HG03457 (cell line): ENCODE measurements around the gene KIF23.

Experiments used
- ATAC-seq: cut with Tn5 transposase; IDR thresholded peaks from one replicate; pipeline ENCODE4 v1.9.1; 2021; ENCODE audit warnings: moderate number of reproducible peaks; ENCODE audit not compliant: unreplicated experiment

The KIF23 gene

DNA sequence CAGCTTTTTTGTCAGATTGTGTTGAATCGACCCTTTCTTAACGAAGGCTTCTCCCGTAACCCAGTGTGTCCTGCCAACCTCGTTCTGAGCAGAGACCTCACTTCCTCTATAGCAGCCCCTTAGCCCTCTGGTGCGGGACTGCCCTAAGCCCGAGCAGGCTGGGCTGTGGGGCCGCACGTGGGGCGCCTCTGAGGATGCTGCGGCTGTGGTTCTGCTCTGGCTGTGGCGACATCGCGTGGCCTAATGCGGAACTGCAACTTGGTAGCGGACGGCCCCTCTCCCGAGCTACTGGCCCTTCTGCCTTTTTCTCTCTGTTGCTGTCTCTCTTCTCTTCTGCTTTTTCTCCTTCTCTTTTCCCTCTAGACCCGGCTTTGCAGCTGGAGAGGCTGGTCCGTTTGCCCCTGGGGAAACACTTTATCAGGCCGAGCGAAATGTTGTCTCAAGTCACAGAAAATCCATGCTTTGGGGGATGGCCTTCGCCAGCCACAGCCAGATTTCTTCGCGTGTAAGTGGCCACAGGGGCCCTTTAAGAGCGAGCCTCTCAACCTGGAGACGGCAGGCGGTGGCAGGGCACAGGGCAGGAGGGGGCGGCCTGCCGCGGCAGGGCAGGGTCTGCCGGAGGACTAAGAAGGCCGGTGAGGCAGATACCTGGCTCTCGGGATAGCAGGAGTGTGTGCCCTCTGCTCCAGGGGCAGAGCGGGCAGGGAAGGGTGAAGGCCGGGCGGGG lies 19.4 kb upstream of the KIF23 start:
- ATAC-seq: no peak

- no peak for ATAC-seq
These were observed 18.7 kb upstream of the KIF23 start for GRCh38 chr15:69395460-69395859.

DNA sequence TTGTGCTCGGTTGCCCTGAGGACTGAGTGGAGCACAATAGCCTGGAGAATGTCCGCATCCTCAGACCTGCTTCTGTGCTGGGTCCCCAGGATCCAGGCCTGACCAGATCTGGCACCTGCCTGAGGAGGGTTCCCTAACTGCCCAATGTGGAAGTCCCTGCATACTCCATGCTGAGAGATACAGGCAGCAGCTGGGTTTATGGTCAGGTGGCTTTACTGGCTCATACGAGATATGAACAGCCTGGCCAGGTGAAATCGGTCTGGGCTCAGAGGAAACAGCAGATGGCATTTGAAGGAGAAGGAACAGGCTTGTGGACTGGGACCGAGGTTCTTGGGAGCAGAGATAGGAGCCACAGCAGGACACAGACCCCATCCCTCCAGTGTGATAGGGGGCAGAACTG lies 18.2 kb upstream of the KIF23 start:
- ATAC-seq: no peak

- no peak for ATAC-seq
These were observed 15.7 kb upstream of the KIF23 start for GRCh38 chr15:69398491-69398891.

DNA sequence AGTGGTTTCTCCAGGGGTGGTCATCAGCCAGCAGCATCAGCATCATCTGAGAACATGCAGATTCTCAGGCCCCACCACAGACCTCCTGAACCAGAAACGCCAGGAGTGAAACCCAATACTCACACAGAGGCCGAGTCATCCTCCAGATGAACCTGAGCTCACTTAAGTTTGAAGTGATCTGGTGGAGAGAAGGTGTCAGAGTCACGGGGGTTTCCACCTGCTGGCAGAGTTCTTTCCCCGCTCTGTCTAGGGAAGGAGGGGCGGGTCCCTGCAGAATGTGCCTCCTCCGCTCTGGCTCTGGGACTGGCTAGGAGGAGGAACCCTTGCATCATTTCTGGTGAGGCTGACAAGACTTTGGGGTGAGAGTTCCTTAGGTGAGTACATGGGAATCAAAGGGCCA lies 13.3 kb upstream of the KIF23 start:
- ATAC-seq: no peak

GRCh38 chr15:69402816-69403215 lies 11.3 kb upstream of the KIF23 start:
- ATAC-seq: no peak

- ATAC-seq: no peak
These were observed 10.6 kb upstream of the KIF23 start for GRCh38 chr15:69403594-69403993.

- no peak for ATAC-seq
These were observed 9.0 kb upstream of the KIF23 start for GRCh38 chr15:69405110-69405509.

GRCh38 chr15:69407719-69408400 lies 6.3 kb upstream of the KIF23 start:
- no peak for ATAC-seq

- ATAC-seq: no peak
These were observed 5.3 kb upstream of the KIF23 start for GRCh38 chr15:69408841-69409240.

DNA sequence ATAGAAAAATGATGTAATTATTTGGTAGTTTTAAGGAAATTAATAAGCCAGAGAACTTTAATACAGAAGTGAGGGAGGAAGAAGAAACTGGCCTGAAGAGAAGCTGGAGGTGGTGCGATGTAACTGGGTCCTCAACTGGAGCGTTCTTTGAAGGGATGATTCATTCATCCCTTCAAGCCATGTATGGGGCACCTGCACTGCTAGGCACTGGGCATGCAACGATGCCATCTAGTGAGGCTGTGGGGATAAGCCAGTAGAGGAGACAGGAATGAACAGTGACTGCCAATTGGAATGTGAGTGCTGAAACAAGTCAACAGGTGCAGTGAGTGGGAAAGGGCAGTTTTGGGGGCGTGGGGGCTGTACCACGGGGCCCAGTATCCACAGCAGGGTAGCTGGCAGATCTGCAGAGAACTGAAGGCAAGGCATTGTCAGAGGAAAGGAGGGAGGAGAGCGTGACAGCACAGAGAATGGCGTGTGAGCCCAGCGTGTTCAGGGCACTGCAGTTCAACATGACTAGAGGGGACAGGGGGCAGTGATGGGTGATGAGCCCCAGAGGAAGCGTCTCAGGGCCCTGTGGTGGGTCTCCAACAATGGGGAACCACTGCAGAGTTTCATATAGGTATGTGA lies 3.8 kb upstream of the KIF23 start:
- no peak for ATAC-seq

DNA sequence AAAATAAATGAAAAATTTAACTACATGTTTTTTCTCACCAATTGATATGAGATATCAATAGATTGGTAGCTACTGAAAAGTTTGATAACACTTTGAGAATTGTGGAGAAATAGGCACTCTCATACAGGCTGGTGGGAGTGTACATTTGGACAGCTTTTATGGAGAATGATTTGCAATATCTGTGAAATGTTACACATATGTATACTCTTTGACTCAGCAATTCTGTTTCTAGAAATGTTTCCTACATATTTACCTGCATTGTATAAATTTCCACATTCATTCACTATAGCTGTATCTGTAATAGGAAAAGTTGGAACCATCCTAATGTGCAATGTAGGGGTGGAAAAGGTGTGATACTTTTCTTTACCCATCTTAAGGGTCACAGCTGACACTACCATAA lies 1.9 kb upstream of the KIF23 start:
- no peak for ATAC-seq

DNA sequence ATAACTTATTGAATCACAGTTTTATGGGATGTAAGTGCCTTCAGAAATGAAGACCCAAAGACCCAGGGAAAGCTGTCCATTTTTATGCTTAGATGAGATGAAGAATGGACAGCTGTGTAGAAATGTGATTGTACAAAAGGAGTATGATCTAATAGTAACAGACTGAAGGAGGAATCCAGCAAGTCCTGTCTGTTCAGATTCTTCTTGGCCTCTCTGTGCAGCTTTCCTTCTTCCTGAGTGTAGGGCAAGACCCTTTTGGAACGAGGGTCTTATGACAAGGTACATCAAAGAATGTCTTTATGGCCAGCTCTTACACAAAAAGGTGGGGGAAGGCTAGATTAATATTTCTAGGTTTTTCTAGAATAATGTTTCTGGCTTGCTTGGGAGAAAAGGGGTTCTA lies 1.4 kb upstream of the KIF23 start:
- ATAC-seq: no peak

DNA sequence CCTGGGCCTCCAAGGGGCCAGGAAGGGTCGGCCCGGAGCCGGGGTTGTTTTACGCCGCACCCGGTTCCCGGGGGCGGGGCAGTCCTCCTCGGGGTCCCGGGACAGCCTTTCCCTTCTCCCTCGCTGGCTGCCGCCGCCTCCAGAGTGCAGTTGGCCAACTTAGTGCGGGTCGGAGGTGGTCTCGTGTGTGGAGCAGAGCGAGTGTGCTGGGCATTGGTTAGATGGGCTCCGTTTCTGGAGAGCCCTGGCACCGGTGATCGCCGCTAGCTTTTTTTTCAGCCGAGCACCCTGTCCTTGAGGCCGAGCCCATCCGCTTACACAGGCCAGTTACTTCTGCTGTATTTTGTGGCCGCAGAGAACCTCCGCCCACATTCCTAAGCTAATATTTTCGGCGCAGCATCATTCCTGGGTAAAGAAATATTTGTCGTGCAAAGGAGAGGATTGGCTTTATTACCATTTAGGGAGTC lies 585 bp downstream of the KIF23 start:
- peak; percentile 4 for ATAC-seq

- no peak for ATAC-seq
These were observed 1.2 kb downstream of the KIF23 start for GRCh38 chr15:69415381-69415780.

DNA sequence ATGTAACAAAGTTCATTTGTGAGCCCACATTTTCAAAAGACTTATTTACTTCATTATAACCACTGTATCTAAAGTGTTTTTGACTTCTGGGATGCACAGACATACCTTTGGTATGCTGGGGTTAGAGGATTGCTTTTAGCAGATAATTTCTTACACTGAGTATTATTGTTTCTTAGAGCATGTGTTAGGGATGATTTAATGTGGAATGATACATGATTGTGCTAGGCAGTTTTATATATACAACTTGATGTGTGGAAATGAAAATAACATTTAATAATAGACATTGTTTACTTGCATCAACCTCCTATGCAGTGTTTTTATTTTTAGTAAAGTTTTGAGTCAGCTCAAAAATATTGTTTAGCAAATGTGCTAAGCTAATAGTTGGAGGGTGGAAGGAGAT lies 3.4 kb downstream of the KIF23 start:
- no peak for ATAC-seq

- ATAC-seq: no peak
These were observed 7.3 kb downstream of the KIF23 start for GRCh38 chr15:69421498-69421897.

- ATAC-seq: no peak
These were observed 8.3 kb downstream of the KIF23 start for GRCh38 chr15:69422336-69422895.

DNA sequence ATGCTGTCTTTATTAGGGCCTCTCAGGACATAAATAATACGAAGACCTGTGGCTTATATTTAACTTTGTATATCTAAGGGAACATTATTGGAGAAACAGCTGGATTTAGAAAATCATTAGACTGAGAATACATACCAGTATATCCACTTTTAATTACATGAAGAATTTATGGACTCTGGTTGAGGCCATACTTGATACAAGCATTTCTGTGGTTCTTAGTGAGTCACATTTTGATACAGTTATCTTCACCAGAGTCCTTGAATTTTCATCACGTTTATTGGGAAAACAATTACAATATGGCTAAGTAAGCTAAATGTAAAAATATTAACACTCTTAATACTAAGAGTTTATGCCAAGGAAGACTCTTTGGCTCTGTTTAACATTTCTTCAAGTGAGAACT lies 9.9 kb downstream of the KIF23 start:
- ATAC-seq: no peak

DNA sequence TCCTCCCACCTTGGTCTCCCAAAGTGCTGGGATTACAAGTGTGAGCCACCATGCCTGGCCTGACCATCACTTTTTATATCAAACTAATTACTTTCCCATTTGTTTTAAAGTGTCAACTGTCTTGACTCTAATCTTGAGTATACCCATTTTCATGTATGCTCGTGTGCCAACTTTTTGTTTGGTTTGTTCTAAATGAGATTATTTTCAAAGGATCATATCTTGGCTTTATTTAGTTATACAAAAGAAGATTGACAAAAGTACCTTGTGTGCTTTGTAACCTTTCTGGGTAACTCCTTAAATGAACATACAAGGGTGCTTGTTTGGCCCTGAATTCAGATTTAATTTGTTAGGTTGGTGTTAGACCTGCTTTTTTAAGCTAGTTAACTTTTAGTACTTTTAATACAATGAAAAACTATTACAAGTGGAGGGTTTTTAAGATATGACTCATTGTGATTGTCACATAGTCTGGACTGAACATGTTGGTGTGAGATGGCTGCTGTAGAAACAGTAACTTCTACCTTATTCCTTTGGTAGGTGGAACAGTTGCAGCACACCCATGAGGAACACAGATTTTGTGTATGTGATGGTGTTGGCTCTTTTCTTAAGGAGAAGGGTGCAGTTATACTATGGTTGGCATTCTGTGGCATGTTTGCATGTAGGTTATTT lies 10.7 kb downstream of the KIF23 start:
- ATAC-seq: no peak

DNA sequence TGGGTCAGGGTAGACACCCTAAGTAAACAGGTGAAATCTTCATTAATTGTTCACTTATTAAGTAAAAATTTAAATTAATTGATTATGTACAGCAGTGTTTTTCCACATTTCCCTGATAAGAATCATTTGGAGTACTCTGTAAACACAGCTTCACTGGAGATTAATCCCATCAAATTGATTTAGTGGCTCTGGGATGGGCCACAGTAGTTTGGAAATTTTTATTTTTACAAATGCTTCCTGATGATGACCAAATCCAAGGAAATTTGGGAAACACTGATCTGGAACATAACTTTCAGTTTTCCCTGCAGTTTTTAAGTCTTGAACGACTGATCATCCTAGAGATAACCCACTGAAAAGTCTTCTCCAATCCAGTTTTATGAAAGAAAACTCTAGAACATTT lies 19.7 kb downstream of the KIF23 start:
- no peak for ATAC-seq
